HepG2 (cell line): ENCODE results near the gene DYNC1I2. TPM values are rescaled to one million over a fixed set of nuclear protein-coding genes. Genes with fewer than 3 reads are reported as not detected.

Experiments
- ATAC-seq: fragments of 200-7000 bp; cut with Tn5 transposase; 3 replicates; pipeline ENCODE4 v1.9.1; 2020; ENCODE audit warnings: mild to moderate bottlenecking, moderate library complexity
- BruUV-seq: library from RNA; stranded (reverse); fragments of 400-500 nt; replicated peaks from 2 replicates; lab custom pipeline; 2021; lab: Mats Ljungman, UMichigan
- CTCF ChIA-PET: fragments of 300-600 bp; formaldehyde crosslinking; extraction: SDS; loops from one replicate; lab custom pipeline; 2021; ENCODE audit warnings: low total read pairs, inconsistent platforms, low intra/inter-chr PET ratio; lab: Yijun Ruan, JAX
- POLR2A ChIA-PET: fragments of 350-600 bp; sonication (Branson Sonifier 250); formaldehyde crosslinking; loops from one replicate; lab custom pipeline; 2020; ENCODE audit warnings: antibody characterized with exemption, inconsistent platforms; lab: Yijun Ruan, JAX
- DNase-seq: peaks from one replicate; pipeline ENCODE4 v3.0.0-alpha.2; 2015; ENCODE audit warnings: low spot score
- FAIRE-seq: peaks from 3 replicates; lab custom pipeline; 2011; peaks lifted over from hg19 to GRCh38; lab: Jason Lieb, UNC
- H2AFZ ChIP-seq: one replicate; pipeline ENCODE4 v1.6.1; 2011; ENCODE audit warnings: low read length, inconsistent platforms
- H3K27ac ChIP-seq: fragments of 300-600 bp; 3 replicates; pipeline ENCODE4 v1.8.0; 2011; ENCODE audit warnings: mixed run types, mild to moderate bottlenecking, mixed read lengths, low read length, inconsistent platforms; ENCODE audit not compliant: insufficient read depth; ENCODE audit errors: extremely low read length
- H3K27me3 ChIP-seq, 2 experiments: fragments of 200-600 bp in 1 of 2; 2 replicates in 1 of 2; 3 replicates in 1 of 2; pipeline versions ENCODE4 v1.6.0 to v1.8.0; 2011; ENCODE audit warnings: low read length in 2 of 2, mild to moderate bottlenecking in 2 of 2, moderate library complexity in 2 of 2, inconsistent platforms in 1 of 2; ENCODE audit not compliant: insufficient read depth in 2 of 2, control insufficient read depth in 1 of 2
- H3K36me3 ChIP-seq, 2 experiments: fragments of 200-600 bp in 1 of 2; replicated peaks in 1 of 2; 2 replicates in 1 of 2; 3 replicates in 1 of 2; pipeline versions ENCODE4 v1.5.1 to v1.8.0; 2011; ENCODE audit warnings: low read length in 2 of 2, inconsistent platforms in 1 of 2; ENCODE audit not compliant: insufficient read depth in 2 of 2, control insufficient read depth in 1 of 2
- H3K4me1 ChIP-seq: 2 replicates; pipeline ENCODE4 v1.5.1; 2012; ENCODE audit warnings: low read length, inconsistent platforms; ENCODE audit not compliant: insufficient read depth
- H3K4me2 ChIP-seq: 2 replicates; pipeline ENCODE4 v1.6.0; 2011; ENCODE audit warnings: low read depth, low read length, inconsistent platforms
- H3K4me3 ChIP-seq, 3 experiments: fragments of 200-600 bp in 1 of 3; sonication (generic), shearing (Covaris generic) in 1 of 3; replicated peaks in 1 of 3; 2 replicates each; pipeline ENCODE4 v1.5.1; 2011 to 2016; ENCODE audit warnings: low read length in 3 of 3, inconsistent platforms in 2 of 3, low read depth in 2 of 3, mild to moderate bottlenecking in 2 of 3, control low read depth in 1 of 3, mixed read lengths in 1 of 3; ENCODE audit not compliant: insufficient read depth in 1 of 3
- H3K79me2 ChIP-seq: one replicate; pipeline ENCODE4 v1.6.1; 2011; ENCODE audit warnings: low read length, inconsistent platforms; ENCODE audit not compliant: insufficient read depth
- H3K9ac ChIP-seq: 2 replicates; pipeline ENCODE4 v1.6.0; 2011; ENCODE audit warnings: mild to moderate bottlenecking, low read depth, low read length, inconsistent platforms; ENCODE audit not compliant: insufficient read depth
- H3K9me3 ChIP-seq: 2 replicates; pipeline ENCODE4 v1.5.1; 2012; ENCODE audit warnings: mild to moderate bottlenecking, low read length
- H4K20me1 ChIP-seq: 2 replicates; pipeline ENCODE4 v1.6.0; 2011; ENCODE audit warnings: inconsistent platforms, mild to moderate bottlenecking, low read length, moderate library complexity; ENCODE audit not compliant: insufficient read depth
- AGO2 ChIP-seq: fragments of 200-400 bp; formaldehyde crosslinking; optimal IDR thresholded peaks from 2 replicates; pipeline ENCODE3; 2017; ENCODE audit warnings: mild to moderate bottlenecking, low read depth, low read length, moderate library complexity
- BORCS8-MEF2B ChIP-seq: sonication (generic); formaldehyde crosslinking; IDR thresholded peaks from 2 replicates; pipeline ENCODE4 v1.8.0; 2022; ENCODE audit warnings: mild to moderate bottlenecking, missing genetic modification reagents
- DNMT3B ChIP-seq: conservative IDR thresholded peaks from 2 replicates; pipeline ENCODE4 v1.6.1; 2016; ENCODE audit warnings: missing biosample characterization, control low read depth
- FOXO1 ChIP-seq: sonication (generic); formaldehyde crosslinking; IDR thresholded peaks from 2 replicates; pipeline ENCODE4 v1.4.0; 2020; ENCODE audit warnings: missing genetic modification reagents
- HBP1 ChIP-seq: IDR thresholded peaks from 2 replicates; pipeline ENCODE4 v1.6.1; 2016; ENCODE audit warnings: low read depth, control low read depth
- MYPOP ChIP-seq: sonication (generic); formaldehyde crosslinking; IDR thresholded peaks from 2 replicates; pipeline ENCODE4 v1.8.1; 2023; ENCODE audit warnings: mild to moderate bottlenecking, moderate library complexity, missing genetic modification reagents
- SIX4 ChIP-seq: sonication (generic); formaldehyde crosslinking; IDR thresholded peaks from 2 replicates; pipeline ENCODE4 v1.4.0; 2020; ENCODE audit warnings: missing genetic modification reagents
- SKI ChIP-seq: fragments of 450-650 bp; IDR thresholded peaks from one replicate; pipeline ENCODE4 v1.6.1; 2018; ENCODE audit warnings: mild to moderate bottlenecking; ENCODE audit not compliant: partially characterized antibody
- SMAD9 ChIP-seq: sonication (generic); formaldehyde crosslinking; IDR thresholded peaks from 2 replicates; pipeline ENCODE4 v1.5.1; 2020; ENCODE audit warnings: mild to moderate bottlenecking, missing genetic modification reagents
- TBP ChIP-seq: sonication (generic); formaldehyde crosslinking; IDR thresholded peaks from 2 replicates; pipeline ENCODE4 v1.5.0; 2020; ENCODE audit warnings: missing genetic modification reagents
- TBX2 ChIP-seq: sonication (generic); formaldehyde crosslinking; IDR thresholded peaks from 2 replicates; pipeline ENCODE4 v1.5.0; 2020; ENCODE audit warnings: missing genetic modification reagents, mild to moderate bottlenecking, borderline replicate concordance
- USF2 ChIP-seq, 2 experiments: sonication (generic) in 1 of 2; formaldehyde crosslinking in 1 of 2; IDR thresholded peaks; 2 replicates each; pipeline versions ENCODE4 v1.5.1 to v1.6.1; 2011 to 2020; ENCODE audit warnings: borderline replicate concordance in 1 of 2, low read depth in 1 of 2, low read length in 1 of 2, mild to moderate bottlenecking in 1 of 2, missing genetic modification reagents in 1 of 2, moderate library complexity in 1 of 2
- ZFP91 ChIP-seq: sonication (generic); formaldehyde crosslinking; IDR thresholded peaks from 2 replicates; pipeline ENCODE4 v1.9.0; 2022; ENCODE audit warnings: missing genetic modification reagents, mild to moderate bottlenecking, borderline replicate concordance
- ZNF350 ChIP-seq: sonication (generic); formaldehyde crosslinking; IDR thresholded peaks from 2 replicates; pipeline ENCODE4 v1.4.0; 2020; ENCODE audit warnings: mild to moderate bottlenecking, low read depth, missing genetic modification reagents, borderline replicate concordance
- ZNF367 ChIP-seq: sonication (generic); formaldehyde crosslinking; IDR thresholded peaks from 2 replicates; pipeline ENCODE4 v1.4.0; 2020; ENCODE audit warnings: missing genetic modification reagents, borderline replicate concordance
- ZNF660 ChIP-seq: sonication (generic); formaldehyde crosslinking; IDR thresholded peaks from 2 replicates; pipeline ENCODE4 v1.5.1; 2020; ENCODE audit warnings: mild to moderate bottlenecking, low read depth, missing genetic modification reagents, borderline replicate concordance
- ZNF788 ChIP-seq: sonication (generic); formaldehyde crosslinking; IDR thresholded peaks from 2 replicates; pipeline ENCODE4 v1.5.0; 2020; ENCODE audit warnings: mild to moderate bottlenecking, missing genetic modification reagents, borderline replicate concordance
- ZNF879 ChIP-seq: sonication (generic); formaldehyde crosslinking; IDR thresholded peaks from 2 replicates; pipeline ENCODE4 v1.8.1; 2023; ENCODE audit warnings: missing genetic modification reagents
- WGBS: methylation state at CpG from one replicate; pipeline ENCODE4 v1.1.6; 2017; ENCODE audit warnings: low lambda C conversion rate; 5-methylcytosine and 5-hydroxymethylcytosine counted together
- in situ Hi-C: cut with HindIII; loops from 2 replicates; pipeline ENCODE4 v1.10.0; 2017; ENCODE audit warnings: low pct_unique_long_range_greater_than_20kb; ENCODE audit not compliant: extremely low pct_ligation_motif_present
- intact Hi-C: fragments of 100-400 bp; cut with micrococcal nuclease; formaldehyde crosslinking; loops from one replicate; pipeline ENCODE4 v1.10.0; 2022; ENCODE audit not compliant: unreplicated experiment
- polyA plus RNA-seq, 8 experiments: library from polyadenylated mRNA; depleted of rRNA in 3 of 8; stranded (reverse) in 7 of 8; unstranded in 1 of 8; fragments of >200 nt; fragmentation: Illumina TruSeq in 4 of 8; extraction: Trizol in 4 of 8; gene quantifications; 2 replicates each; pipeline versions ENCODE4 v1.2.1 to v1.2.3, GENCODE V29; 2011 to 2016; ENCODE audit warnings: low read depth in 4 of 8, missing spikeins in 1 of 8, mixed read lengths in 1 of 8; ENCODE audit not compliant: insufficient read depth in 1 of 8
- total RNA-seq, 5 experiments: library from RNA; depleted of rRNA; stranded (reverse); fragments of >200 nt; fragmentation: Illumina TruSeq; extraction: Trizol; gene quantifications; 2 replicates each; pipeline ENCODE4 v1.2.3, GENCODE V29; 2016; ENCODE audit warnings: low read depth in 1 of 5

DYNC1I2 gene
- total and polyA plus RNA-seq, 2 of the 13 experiments (the other 11 are each of a cell fraction or from before 2014, with no cell fraction given): 84.0 to 99.8 TPM

- intact Hi-C loops: no loop called here
- Histone ChIP-seq H3K4me1 (no peaks in the 10 kb centered on the region), H3K4me3 (no peak overlapping the region), H2AFZ (no peak overlapping the region), H3K79me2 (no peaks in the 10 kb centered on the region), H3K27me3 (peaks cover 0 to 15% of the 10 kb centered on the region in 2 experiments; a peak in 3 of 5 replicates), H3K9me3 (no peaks in the 10 kb centered on the region), H4K20me1 (no peaks in the 10 kb centered on the region), H3K9ac (no peak overlapping the region), H3K36me3 (no peaks in the 10 kb centered on the region), H3K4me2 (no peak overlapping the region), H3K27ac (no peak overlapping the region)
- ChIA-PET POLR2A (no interaction called here), CTCF (no interaction called here)
- FAIRE-seq (no peak), ATAC-seq (no peak; the same call in 2 of the 3 replicates), DNase-seq (no peak)
- no TSS peak for BruUV-seq
- TF ChIP-seq ZNF350 (no peak), ZNF879 (CRISPR knock-in tag) (no peak), SMAD9 (CRISPR knock-in tag) (no peak), ZNF660 (CRISPR knock-in tag) (no peak), DNMT3B (no peak), MYPOP (CRISPR knock-in tag) (no peak), ZFP91 (CRISPR knock-in tag) (no peak), ZNF788 (no peak), BORCS8-MEF2B (CRISPR knock-in tag) (no peak), FOXO1 (CRISPR knock-in tag) (no peak), ZNF367 (CRISPR knock-in tag) (no peak), TBX2 (no peak), SIX4 (CRISPR knock-in tag) (no peak), TBP (no peak), HBP1 (CRISPR knock-in tag) (no peak), SKI (no peak), AGO2 (no peak), USF2 (IDR thresholded peaks at IDR 0.05; ENCODE audit: low read depth, low read length) (no peak), USF2 (CRISPR knock-in tag; IDR thresholded peaks at IDR 0.05; ENCODE audit: borderline replicate concordance) (no peak)
- in situ Hi-C loops: no loop called here
- 30% methylated on average over 7 of the region's 7 CpGs for WGBS
These were observed 11.4 kb upstream of the DYNC1I2 start for GRCh38 chr2:171675810-171676345.
